AG10803 (cell line): ENCODE measurements around the gene HHLA2.
"Not testable (repeated sequence)": the region's sequence is repeated elsewhere in the genome, so short reads cannot be mapped to it uniquely, and the experiment has no call there.

Experiments
- DNase-seq: peaks from one replicate; pipeline ENCODE4 v3.0.0; 2010; ENCODE audit warnings: low read depth
- H3K4me3 ChIP-seq: 2 replicates; pipeline ENCODE4 v1.5.1; 2011; ENCODE audit warnings: mild to moderate bottlenecking, low read length, control low read depth
- CTCF ChIP-seq: conservative IDR thresholded peaks from 2 replicates; pipeline ENCODE4 v1.5.1; 2011; ENCODE audit warnings: mild to moderate bottlenecking, low read length, control low read depth, inconsistent platforms

HHLA2 gene

GRCh38 chr3:108280476-108280875 is 15.9 kb upstream of the HHLA2 start:
- TF ChIP-seq CTCF: no peak
- H3K4me3 ChIP-seq: no peak overlapping the region
- no peak for DNase-seq

GRCh38 chr3:108281670-108282069 is 14.7 kb upstream of the HHLA2 start:
- TF ChIP-seq CTCF: no peak
- no peak for DNase-seq
- H3K4me3 ChIP-seq: no peak overlapping the region

- no peak for TF ChIP-seq CTCF
- DNase-seq: peak; percentile 13
- H3K4me3 ChIP-seq: no peak overlapping the region
Measured at GRCh38 chr3:108283006-108283405, 13.3 kb upstream of the HHLA2 start.

GRCh38 chr3:108283989-108284388 is 12.4 kb upstream of the HHLA2 start:
- TF ChIP-seq CTCF: no peak
- DNase-seq: no peak
- no peak overlapping the region for H3K4me3 ChIP-seq

GRCh38 chr3:108285176-108285575 is 11.2 kb upstream of the HHLA2 start:
- DNase-seq: no peak
- no peak overlapping the region for H3K4me3 ChIP-seq
- TF ChIP-seq CTCF: no peak

GRCh38 chr3:108287146-108287545 is 9.2 kb upstream of the HHLA2 start:
- no peak for DNase-seq
- TF ChIP-seq CTCF: no peak
- no peak overlapping the region for H3K4me3 ChIP-seq

GRCh38 chr3:108288193-108288592 is 8.2 kb upstream of the HHLA2 start:
- H3K4me3 ChIP-seq, DNase-seq: not testable (repeated sequence)

- DNase-seq: no peak
- H3K4me3 ChIP-seq: no peak overlapping the region
- no peak for TF ChIP-seq CTCF
Measured at GRCh38 chr3:108289159-108289558, 7.2 kb upstream of the HHLA2 start.
